Erythroblast (primary cell): Measurements from ENCODE around the gene TSHZ1.

ENCODE experiments used
- GATA1 ChIP-seq: IDR thresholded peaks from 2 replicates; pipeline ENCODE4 v1.6.1; 2011; ENCODE audit warnings: low read depth, mild to moderate bottlenecking, control low read depth, low read length, moderate library complexity
- POLR2A ChIP-seq: IDR thresholded peaks from 2 replicates; pipeline ENCODE4 v1.6.1; 2011; ENCODE audit warnings: mild to moderate bottlenecking, low read length

- TF ChIP-seq POLR2A (no peak), GATA1 (no peak)
Measured at GRCh38 chr18:75244351-75245313, 34.0 kb downstream of the TSHZ1 start.
